Activated CD4-positive, alpha-beta T cell treated with anti-CD3 and anti-CD28 coated beads, Interleukin-2, amount 10 ng/mL, durations not matched to agents 24 days and 14 days (primary cell): ENCODE measurements around the gene ANO2. TPM values are rescaled to one million over a fixed set of nuclear protein-coding genes. Genes with fewer than 3 reads are reported as not detected.
"Not testable (repeated sequence)": the region's sequence is repeated elsewhere in the genome, so short reads cannot be mapped to it uniquely, and the experiment has no call there.

Experiments used
- DNase-seq: peaks from one replicate; pipeline ENCODE4 v3.0.0; 2022
- H3K27ac Mint-ChIP-seq: one replicate; pipeline ENCODE4 v1.8.0; 2022; ENCODE audit warnings: mild to moderate bottlenecking, mixed read lengths
- H3K27me3 Mint-ChIP-seq: one replicate; pipeline ENCODE4 v1.8.0; 2022; ENCODE audit warnings: mixed read lengths
- H3K36me3 Mint-ChIP-seq: one replicate; pipeline ENCODE4 v1.8.0; 2022; ENCODE audit warnings: low read depth, mild to moderate bottlenecking, mixed read lengths
- H3K4me1 Mint-ChIP-seq: one replicate; pipeline ENCODE4 v1.8.0; 2021; ENCODE audit warnings: mixed read lengths
- H3K4me3 Mint-ChIP-seq: one replicate; pipeline ENCODE4 v1.8.0; 2022; ENCODE audit warnings: mild to moderate bottlenecking, moderate library complexity, mixed read lengths
- H3K9me3 Mint-ChIP-seq: one replicate; pipeline ENCODE4 v1.8.0; 2021; ENCODE audit warnings: mixed read lengths
- intact Hi-C: fragments of 100-400 bp; cut with micrococcal nuclease; formaldehyde crosslinking; loops from one replicate; pipeline ENCODE4 v1.15.1; 2023
- total RNA-seq: library from RNA; stranded (reverse); gene quantifications from 2 replicates; pipeline ENCODE4 v1.2.3, GENCODE V29; 2022

ANO2 gene
- total RNA-seq, 1 donor from 2014 or later: not detected

GRCh38 chr12:5658339-5658941, 286.6 kb downstream of the ANO2 start:
- H3K4me1 Mint-ChIP-seq, H3K9me3 Mint-ChIP-seq, H3K4me3 Mint-ChIP-seq, H3K27ac Mint-ChIP-seq, DNase-seq, intact Hi-C loops, H3K36me3 Mint-ChIP-seq, H3K27me3 Mint-ChIP-seq: not testable (repeated sequence)

- DNase-seq: no peak
- Mint-ChIP-seq H3K4me3 (no peak overlapping the region), H3K27ac (no peak overlapping the region), H3K4me1 (no peaks in the 10 kb centered on the region), H3K27me3 (no peaks in the 10 kb centered on the region), H3K36me3 (no peaks in the 10 kb centered on the region), H3K9me3 (no peaks in the 10 kb centered on the region)
- intact Hi-C loops: no loop called here
These were observed 288.2 kb downstream of the ANO2 start for GRCh38 chr12:5656836-5657235.

- intact Hi-C loops: no loop called here
- Mint-ChIP-seq H3K9me3 (no peaks in the 10 kb centered on the region), H3K4me1 (no peaks in the 10 kb centered on the region), H3K27me3 (no peaks in the 10 kb centered on the region), H3K4me3 (no peak overlapping the region), H3K27ac (no peak overlapping the region), H3K36me3 (no peaks in the 10 kb centered on the region)
- no peak for DNase-seq
These were observed 289.9 kb downstream of the ANO2 start for GRCh38 chr12:5655120-5655519.

GRCh38 chr12:5654019-5654418, 291.0 kb downstream of the ANO2 start:
- intact Hi-C loops: no loop called here
- no peak for DNase-seq
- H3K4me1 Mint-ChIP-seq: no peaks in the 10 kb centered on the region
- H3K36me3 Mint-ChIP-seq: no peaks in the 10 kb centered on the region
- no peaks in the 10 kb centered on the region for H3K9me3 Mint-ChIP-seq
- no peaks in the 10 kb centered on the region for H3K27me3 Mint-ChIP-seq
- no peak overlapping the region for H3K4me3 Mint-ChIP-seq
- no peak overlapping the region for H3K27ac Mint-ChIP-seq

DNA sequence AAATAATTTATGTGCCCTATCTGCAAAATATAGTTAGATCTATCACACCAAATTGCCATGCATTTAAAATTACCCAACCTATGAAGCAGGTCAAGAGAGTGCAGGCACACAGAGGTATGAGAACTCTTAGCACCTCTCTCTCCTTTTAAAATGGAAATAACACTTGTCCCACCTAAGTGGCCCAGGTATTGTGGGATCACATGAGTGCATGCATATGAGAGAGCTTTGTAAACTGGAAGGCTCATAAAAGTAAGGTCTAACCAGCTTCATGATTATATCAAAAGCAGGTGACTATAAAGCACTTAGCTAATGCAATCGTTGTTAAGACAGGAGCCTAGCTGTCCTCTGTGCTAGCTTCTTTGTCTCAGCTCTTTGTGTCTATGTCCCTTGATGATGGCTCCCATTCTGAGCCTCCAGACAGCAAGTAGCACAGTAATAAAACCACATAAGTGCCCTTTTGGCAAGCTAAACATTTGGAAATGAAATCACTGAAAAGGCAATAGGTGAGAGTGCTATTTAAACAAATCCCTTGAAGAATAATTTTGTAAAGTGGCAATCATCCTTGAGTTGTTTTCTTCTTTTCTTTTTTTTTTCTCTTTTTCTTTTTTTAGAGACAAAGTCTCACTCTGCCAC, 294.1 kb downstream of the ANO2 start:
- Mint-ChIP-seq H3K9me3 (no peaks in the 10 kb centered on the region), H3K36me3 (no peaks in the 10 kb centered on the region), H3K4me1 (no peaks in the 10 kb centered on the region), H3K27ac (no peak overlapping the region), H3K4me3 (no peak overlapping the region), H3K27me3 (peaks cover 2% of the 10 kb centered on the region)
- DNase-seq: no peak
- intact Hi-C loops: no loop called here

DNA sequence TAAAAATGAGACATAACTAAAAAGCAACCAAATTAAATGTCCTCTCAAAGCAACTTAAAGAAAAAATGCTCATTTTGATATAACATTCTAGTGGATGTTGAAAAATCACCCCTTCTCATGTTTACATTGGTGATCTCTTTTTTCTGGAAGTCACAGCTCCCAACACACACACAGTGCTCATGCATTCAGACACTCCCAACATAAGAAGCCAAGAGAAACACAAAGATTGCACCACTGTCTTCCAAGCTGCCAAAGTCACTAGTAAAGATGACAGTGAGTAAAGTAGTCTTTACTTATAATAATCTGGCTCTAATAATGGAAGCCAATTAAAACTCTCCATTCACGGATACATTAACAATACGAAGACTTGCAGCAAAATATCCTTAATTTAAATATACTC, 294.8 kb downstream of the ANO2 start:
- Mint-ChIP-seq H3K4me3 (no peak overlapping the region), H3K4me1 (no peaks in the 10 kb centered on the region), H3K36me3 (no peaks in the 10 kb centered on the region), H3K27ac (no peak overlapping the region), H3K27me3 (peaks cover 2% of the 10 kb centered on the region), H3K9me3 (no peaks in the 10 kb centered on the region)
- intact Hi-C loops: no loop called here
- no peak for DNase-seq

GRCh38 chr12:5648692-5649359, 296.2 kb downstream of the ANO2 start:
- Mint-ChIP-seq H3K27me3 (peaks cover 2% of the 10 kb centered on the region), H3K9me3 (no peaks in the 10 kb centered on the region), H3K36me3 (no peaks in the 10 kb centered on the region), H3K4me1 (no peaks in the 10 kb centered on the region), H3K27ac (no peak overlapping the region), H3K4me3 (no peak overlapping the region)
- DNase-seq: no peak
- intact Hi-C loops: no loop called here

- intact Hi-C loops: no loop called here
- no peak overlapping the region for H3K27ac Mint-ChIP-seq
- no peaks in the 10 kb centered on the region for H3K9me3 Mint-ChIP-seq
- H3K4me1 Mint-ChIP-seq: no peaks in the 10 kb centered on the region
- H3K4me3 Mint-ChIP-seq: no peak overlapping the region
- DNase-seq: no peak
- H3K27me3 Mint-ChIP-seq: peaks cover 4% of the 10 kb centered on the region
- no peaks in the 10 kb centered on the region for H3K36me3 Mint-ChIP-seq
These were observed 301.8 kb downstream of the ANO2 start for GRCh38 chr12:5643266-5643665.

GRCh38 chr12:5637698-5638097, 307.4 kb downstream of the ANO2 start:
- intact Hi-C loops: no loop called here
- H3K36me3 Mint-ChIP-seq: no peaks in the 10 kb centered on the region
- H3K4me3 Mint-ChIP-seq: no peak overlapping the region
- DNase-seq: no peak
- no peaks in the 10 kb centered on the region for H3K4me1 Mint-ChIP-seq
- no peaks in the 10 kb centered on the region for H3K9me3 Mint-ChIP-seq
- H3K27me3 Mint-ChIP-seq: peaks cover 2% of the 10 kb centered on the region
- H3K27ac Mint-ChIP-seq: no peak overlapping the region

- Mint-ChIP-seq H3K36me3 (no peaks in the 10 kb centered on the region), H3K4me3 (no peak overlapping the region), H3K27me3 (no peaks in the 10 kb centered on the region), H3K27ac (no peak overlapping the region), H3K4me1 (no peaks in the 10 kb centered on the region), H3K9me3 (no peaks in the 10 kb centered on the region)
- intact Hi-C loops: no loop called here
- DNase-seq: no peak
These were observed 308.2 kb downstream of the ANO2 start for GRCh38 chr12:5636907-5637306.

- Mint-ChIP-seq H3K9me3 (no peaks in the 10 kb centered on the region), H3K4me1 (no peaks in the 10 kb centered on the region), H3K4me3 (no peak overlapping the region), H3K27ac (no peak overlapping the region), H3K27me3 (no peaks in the 10 kb centered on the region), H3K36me3 (no peaks in the 10 kb centered on the region)
- DNase-seq: no peak
- intact Hi-C loops: no loop called here
These were observed 312.0 kb downstream of the ANO2 start for GRCh38 chr12:5633106-5633505.

GRCh38 chr12:5632453-5632852, 312.6 kb downstream of the ANO2 start:
- no peak overlapping the region for H3K4me3 Mint-ChIP-seq
- intact Hi-C loops: no loop called here
- no peaks in the 10 kb centered on the region for H3K36me3 Mint-ChIP-seq

DNA sequence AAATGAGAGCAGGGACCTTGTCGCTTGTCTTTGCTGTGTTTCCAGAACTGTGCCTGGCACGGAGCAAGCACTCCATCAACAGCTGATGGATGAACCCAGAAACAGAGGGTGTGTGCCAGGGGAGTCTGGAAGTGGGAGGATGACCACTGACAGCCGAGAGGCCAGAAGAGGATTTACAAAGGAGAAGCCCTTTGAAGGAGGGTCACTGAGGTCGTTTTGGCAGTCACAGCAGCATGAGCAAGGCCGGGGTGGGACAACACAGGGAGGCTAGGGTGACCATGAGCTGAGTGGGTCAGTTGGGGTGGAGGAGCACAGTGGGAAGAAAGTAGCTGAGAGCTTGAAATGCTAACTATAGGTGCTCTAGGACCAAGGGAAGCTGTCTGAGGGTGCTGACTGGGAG, 313.6 kb downstream of the ANO2 start:
- Mint-ChIP-seq H3K27me3 (no peaks in the 10 kb centered on the region), H3K27ac (no peak overlapping the region), H3K9me3 (no peaks in the 10 kb centered on the region), H3K36me3 (no peaks in the 10 kb centered on the region), H3K4me3 (no peak overlapping the region), H3K4me1 (no peaks in the 10 kb centered on the region)
- DNase-seq: no peak
- intact Hi-C loops: no loop called here

More at GRCh38 chr12:5632453-5632852, 312.6 kb downstream of the ANO2 start:
- Mint-ChIP-seq H3K4me1 (no peaks in the 10 kb centered on the region), H3K27me3 (no peaks in the 10 kb centered on the region), H3K27ac (no peak overlapping the region), H3K9me3 (no peaks in the 10 kb centered on the region)
- no peak for DNase-seq

- no peak for DNase-seq
- Mint-ChIP-seq H3K27me3 (no peaks in the 10 kb centered on the region), H3K36me3 (no peaks in the 10 kb centered on the region), H3K4me3 (no peak overlapping the region), H3K4me1 (no peaks in the 10 kb centered on the region), H3K27ac (no peak overlapping the region), H3K9me3 (no peaks in the 10 kb centered on the region)
- intact Hi-C loops: no loop called here
These were observed 314.3 kb downstream of the ANO2 start for GRCh38 chr12:5630726-5631125.
